B cell (primary cell): ENCODE data around the gene KSR1. TPM values are rescaled to one million over a fixed set of nuclear protein-coding genes. Genes with fewer than 3 reads are reported as not detected.

Experiments used
- ATAC-seq: fragments of 200-7000 bp; cut with Tn5 transposase; one replicate; pipeline ENCODE4 v1.10.0; 2021; ENCODE audit warnings: low read depth, mild to moderate bottlenecking, moderate number of reproducible peaks, moderate library complexity
- CTCF ChIA-PET: fragments of 350-600 bp; sonication (Branson Sonifier 250); formaldehyde crosslinking; loops from one replicate; lab custom pipeline; 2021; ENCODE audit warnings: antibody characterized with exemption, inconsistent platforms; lab: Charles Lee
- POLR2A ChIA-PET: fragments of 350-600 bp; sonication (Branson Sonifier 250); formaldehyde crosslinking; loops from one replicate; lab custom pipeline; 2021; ENCODE audit warnings: antibody characterized with exemption; lab: Charles Lee
- DNase-seq: peaks from one replicate; pipeline ENCODE4 v3.0.0; 2013
- H2AFZ ChIP-seq: 2 replicates; pipeline ENCODE4 v1.6.1; 2012; ENCODE audit warnings: mild to moderate bottlenecking, low read depth, low read length; ENCODE audit not compliant: insufficient read depth, poor library complexity, severe bottlenecking
- H3K27ac ChIP-seq, 2 donors: 1 replicate in 1 of 2; 2 replicates in 1 of 2; pipeline ENCODE4 v1.5.1; 2012 to 2013; ENCODE audit warnings: low read length in 2 of 2, mild to moderate bottlenecking in 2 of 2, moderate library complexity in 1 of 2
- H3K27me3 ChIP-seq, 4 experiments: fragments of 200-600 bp in 1 of 4; sonication (generic) in 1 of 4; replicated peaks in 1 of 4; 1 replicate in 2 of 4; 2 replicates in 2 of 4; pipeline versions ENCODE4 v1.6.1 to v1.7.0; 2013 to 2016; ENCODE audit warnings: low read length in 3 of 4, mild to moderate bottlenecking in 2 of 4, mixed read lengths in 1 of 4, moderate library complexity in 1 of 4; ENCODE audit not compliant: insufficient read depth in 4 of 4, control insufficient read depth in 3 of 4; ENCODE audit errors: control extremely low read depth in 1 of 4
- H3K36me3 ChIP-seq, 2 experiments: replicated peaks in 1 of 2; 1 replicate in 1 of 2; 2 replicates in 1 of 2; pipeline versions ENCODE4 v1.6.1 to v1.7.1; 2013; ENCODE audit warnings: low read length in 1 of 2; ENCODE audit not compliant: insufficient read depth in 2 of 2, control insufficient read depth in 1 of 2; ENCODE audit errors: control extremely low read depth in 1 of 2, extremely low read depth in 1 of 2
- H3K4me1 ChIP-seq, 2 donors: fragments of 200-600 bp in 1 of 2; sonication (generic) in 1 of 2; 1 replicate in 1 of 2; 2 replicates in 1 of 2; pipeline versions ENCODE4 v1.5.1 to v1.6.1; 2013 to 2017; ENCODE audit warnings: low read length in 2 of 2; ENCODE audit not compliant: control insufficient read depth in 2 of 2, insufficient read depth in 2 of 2
- H3K4me2 ChIP-seq: replicated peaks from 2 replicates; pipeline ENCODE3; 2012; ENCODE audit warnings: mild to moderate bottlenecking, low read depth, low read length; ENCODE audit not compliant: poor library complexity, severe bottlenecking
- H3K4me3 ChIP-seq, 5 experiments: fragments of 200-600 bp in 1 of 5; sonication (generic) in 1 of 5; 1 replicate in 3 of 5; 2 replicates in 2 of 5; pipeline versions ENCODE4 v1.5.1 to v1.7.0; 2011 to 2016; ENCODE audit warnings: low read length in 4 of 5, mild to moderate bottlenecking in 4 of 5, low read depth in 2 of 5, control low read depth in 1 of 5, moderate library complexity in 1 of 5; ENCODE audit not compliant: insufficient read depth in 1 of 5; ENCODE audit errors: control extremely low read depth in 1 of 5, extremely low read depth in 1 of 5
- H3K79me2 ChIP-seq: fragments of 200-600 bp; sonication (generic); one replicate; pipeline ENCODE4 v1.6.0; 2016; ENCODE audit warnings: low read length; ENCODE audit not compliant: control insufficient read depth, insufficient read depth
- H3K9ac ChIP-seq: fragments of 200-600 bp; sonication (generic); 2 replicates; pipeline ENCODE4 v1.6.1; 2017; ENCODE audit warnings: mild to moderate bottlenecking, low read length, moderate library complexity
- H3K9me3 ChIP-seq, 3 donors: one replicate each; pipeline versions ENCODE4 v1.6.1 to v1.7.1; 2013; ENCODE audit warnings: low read length in 2 of 3; ENCODE audit not compliant: control insufficient read depth in 2 of 3, insufficient read depth in 1 of 3; ENCODE audit errors: control extremely low read depth in 1 of 3
- H4K20me1 ChIP-seq: 2 replicates; pipeline ENCODE4 v1.6.0; 2012; ENCODE audit warnings: mild to moderate bottlenecking, low read length; ENCODE audit not compliant: insufficient read depth, control insufficient read depth, poor library complexity, severe bottlenecking
- H3K27ac Mint-ChIP-seq: one replicate; pipeline ENCODE4 v1.8.0; 2021; ENCODE audit warnings: mixed read lengths
- H3K27me3 Mint-ChIP-seq: one replicate; pipeline ENCODE4 v1.8.0; 2021; ENCODE audit warnings: mixed read lengths
- H3K4me1 Mint-ChIP-seq: one replicate; pipeline ENCODE4 v1.8.0; 2021; ENCODE audit warnings: mixed read lengths
- H3K4me3 Mint-ChIP-seq: one replicate; pipeline ENCODE4 v1.8.0; 2021; ENCODE audit warnings: mixed read lengths
- H3K9me3 Mint-ChIP-seq: one replicate; pipeline ENCODE4 v1.8.0; 2022; ENCODE audit warnings: mixed read lengths; ENCODE audit not compliant: insufficient read depth
- EZH2 ChIP-seq: IDR thresholded peaks from 2 replicates; pipeline ENCODE4 v1.6.1; 2012; ENCODE audit warnings: borderline replicate concordance, low read depth, mild to moderate bottlenecking, moderate library complexity, low read length; ENCODE audit not compliant: insufficient read depth, poor library complexity, severe bottlenecking
- WGBS: methylation state at CpG from one replicate; pipeline ENCODE4 v1.1.5; 2013; ENCODE audit warnings: missing lambda C conversion rate; ENCODE audit not compliant: insufficient coverage; 5-methylcytosine and 5-hydroxymethylcytosine counted together
- intact Hi-C: fragments of 100-400 bp; cut with micrococcal nuclease; formaldehyde crosslinking; loops from one replicate; pipeline ENCODE4 v1.10.0; 2022
- polyA plus RNA-seq: library from polyadenylated mRNA; depleted of rRNA; stranded (reverse); fragments of >200 nt; gene quantifications from 2 replicates; pipeline ENCODE4 v1.2.3, GENCODE V29; 2012
- total RNA-seq, 2 donors: library from RNA; stranded (reverse); fragments of 120-200 nt in 1 of 2; gene quantifications; 1 replicate in 1 of 2; 2 replicates in 1 of 2; pipeline versions ENCODE4 v1.2.3 to v1.2.4, GENCODE V29; 2013 to 2022
- TF ChIP-seq, protein P1 (sequence below): fragments of 200-600 bp; IDR thresholded peaks from one replicate; pipeline ENCODE4 v1.8.0; 2022; ENCODE audit warnings: antibody characterized with exemption, mild to moderate bottlenecking

KSR1 gene
- total and polyA plus RNA-seq, 2 donors (not counting 1 experiment from before 2014, with no cell fraction given): 27.5 to 85.6 TPM

DNA sequence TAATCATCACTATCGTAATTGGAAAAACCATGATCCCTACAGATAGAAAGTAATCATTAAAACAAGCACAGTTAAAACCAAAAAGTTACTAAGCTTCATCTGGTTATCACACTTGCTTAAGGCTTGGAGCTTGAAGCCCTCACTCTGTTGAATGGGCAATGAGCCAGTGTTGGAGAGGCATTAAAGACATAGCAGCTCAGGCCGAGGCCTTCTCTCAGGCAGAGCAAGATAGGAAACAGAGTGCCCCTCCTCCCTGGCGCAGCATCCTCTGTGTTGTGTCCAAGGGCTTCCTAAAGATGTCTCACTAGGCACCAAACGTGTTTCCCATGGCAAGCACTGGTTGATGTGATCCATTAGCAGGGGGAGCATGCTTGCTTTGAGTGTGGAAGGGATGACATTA, 139.8 kb downstream of the KSR1 start:
- intact Hi-C loops: no loop called here
- H3K4me1 Mint-ChIP-seq: no peaks in the 10 kb centered on the region
- H3K27ac Mint-ChIP-seq: no peak overlapping the region
- H3K9me3 Mint-ChIP-seq: no peaks in the 10 kb centered on the region
- Histone ChIP-seq H3K9ac (no peak overlapping the region), H3K9me3 (no peaks in the 10 kb centered on the region), H3K4me2 (no peak overlapping the region), H4K20me1 (no peaks in the 10 kb centered on the region), H3K27me3 (no peaks in the 10 kb centered on the region), H2AFZ (no peak overlapping the region), H3K4me3 (no peak overlapping the region), H3K4me1 (no peaks in the 10 kb centered on the region), H3K36me3 (peaks cover 0 to 6% of the 10 kb centered on the region in 2 experiments), H3K27ac (no peak overlapping the region), H3K79me2 (no peaks in the 10 kb centered on the region)
- H3K4me3 Mint-ChIP-seq: no peak overlapping the region
- CTCF ChIA-PET: interaction anchor here (0.8 to 13.3 kb wide), 9 partner anchors 8 to 359 kb away, joined by 3 to 322 read pairs (median 4); partner anchors contain the start of gene KSR1
- ATAC-seq (no peak), DNase-seq (no peak)
- TF ChIP-seq, protein P1, sequence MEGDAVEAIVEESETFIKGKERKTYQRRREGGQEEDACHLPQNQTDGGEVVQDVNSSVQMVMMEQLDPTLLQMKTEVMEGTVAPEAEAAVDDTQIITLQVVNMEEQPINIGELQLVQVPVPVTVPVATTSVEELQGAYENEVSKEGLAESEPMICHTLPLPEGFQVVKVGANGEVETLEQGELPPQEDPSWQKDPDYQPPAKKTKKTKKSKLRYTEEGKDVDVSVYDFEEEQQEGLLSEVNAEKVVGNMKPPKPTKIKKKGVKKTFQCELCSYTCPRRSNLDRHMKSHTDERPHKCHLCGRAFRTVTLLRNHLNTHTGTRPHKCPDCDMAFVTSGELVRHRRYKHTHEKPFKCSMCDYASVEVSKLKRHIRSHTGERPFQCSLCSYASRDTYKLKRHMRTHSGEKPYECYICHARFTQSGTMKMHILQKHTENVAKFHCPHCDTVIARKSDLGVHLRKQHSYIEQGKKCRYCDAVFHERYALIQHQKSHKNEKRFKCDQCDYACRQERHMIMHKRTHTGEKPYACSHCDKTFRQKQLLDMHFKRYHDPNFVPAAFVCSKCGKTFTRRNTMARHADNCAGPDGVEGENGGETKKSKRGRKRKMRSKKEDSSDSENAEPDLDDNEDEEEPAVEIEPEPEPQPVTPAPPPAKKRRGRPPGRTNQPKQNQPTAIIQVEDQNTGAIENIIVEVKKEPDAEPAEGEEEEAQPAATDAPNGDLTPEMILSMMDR: no peak
- TF ChIP-seq EZH2: no peak
- no peaks in the 10 kb centered on the region for H3K27me3 Mint-ChIP-seq
- POLR2A ChIA-PET: no interaction called here
- 88% methylated on average over 3 of the region's 4 CpGs for WGBS

GRCh38 chr17:27596566-27597187, 140.4 kb downstream of the KSR1 start:
- no peak overlapping the region for H2AFZ ChIP-seq
- H4K20me1 ChIP-seq: no peaks in the 10 kb centered on the region
- H3K36me3 ChIP-seq: peaks cover 0 to 6% of the 10 kb centered on the region in 2 experiments
- no peaks in the 10 kb centered on the region for H3K4me1 ChIP-seq
- no peak overlapping the region for H3K4me3 Mint-ChIP-seq
- ChIA-PET POLR2A (no interaction called here), CTCF (interaction anchor here (1.1 to 13.3 kb wide), 9 partner anchors 16 to 360 kb away, joined by 3 to 322 read pairs (median 9); partner anchors contain the start of gene KSR1)
- no peaks in the 10 kb centered on the region for H3K9me3 ChIP-seq
- ATAC-seq: no peak
- no peak overlapping the region for H3K9ac ChIP-seq
- H3K4me3 ChIP-seq: no peak overlapping the region
- H3K27ac ChIP-seq: no peak overlapping the region
- H3K79me2 ChIP-seq: no peaks in the 10 kb centered on the region
- no peak overlapping the region for H3K27ac Mint-ChIP-seq
- WGBS: 95% methylated on average over 9 of the region's 9 CpGs
- no peak overlapping the region for H3K4me2 ChIP-seq
- no peak for DNase-seq
- no peak for TF ChIP-seq EZH2
- TF ChIP-seq, protein P1: no peak
- no peaks in the 10 kb centered on the region for H3K4me1 Mint-ChIP-seq
- no peaks in the 10 kb centered on the region for H3K27me3 ChIP-seq
- intact Hi-C loops: no loop called here
- no peaks in the 10 kb centered on the region for H3K9me3 Mint-ChIP-seq
- no peaks in the 10 kb centered on the region for H3K27me3 Mint-ChIP-seq
